ENCODE measurements around the gene TBX4.

DNA sequence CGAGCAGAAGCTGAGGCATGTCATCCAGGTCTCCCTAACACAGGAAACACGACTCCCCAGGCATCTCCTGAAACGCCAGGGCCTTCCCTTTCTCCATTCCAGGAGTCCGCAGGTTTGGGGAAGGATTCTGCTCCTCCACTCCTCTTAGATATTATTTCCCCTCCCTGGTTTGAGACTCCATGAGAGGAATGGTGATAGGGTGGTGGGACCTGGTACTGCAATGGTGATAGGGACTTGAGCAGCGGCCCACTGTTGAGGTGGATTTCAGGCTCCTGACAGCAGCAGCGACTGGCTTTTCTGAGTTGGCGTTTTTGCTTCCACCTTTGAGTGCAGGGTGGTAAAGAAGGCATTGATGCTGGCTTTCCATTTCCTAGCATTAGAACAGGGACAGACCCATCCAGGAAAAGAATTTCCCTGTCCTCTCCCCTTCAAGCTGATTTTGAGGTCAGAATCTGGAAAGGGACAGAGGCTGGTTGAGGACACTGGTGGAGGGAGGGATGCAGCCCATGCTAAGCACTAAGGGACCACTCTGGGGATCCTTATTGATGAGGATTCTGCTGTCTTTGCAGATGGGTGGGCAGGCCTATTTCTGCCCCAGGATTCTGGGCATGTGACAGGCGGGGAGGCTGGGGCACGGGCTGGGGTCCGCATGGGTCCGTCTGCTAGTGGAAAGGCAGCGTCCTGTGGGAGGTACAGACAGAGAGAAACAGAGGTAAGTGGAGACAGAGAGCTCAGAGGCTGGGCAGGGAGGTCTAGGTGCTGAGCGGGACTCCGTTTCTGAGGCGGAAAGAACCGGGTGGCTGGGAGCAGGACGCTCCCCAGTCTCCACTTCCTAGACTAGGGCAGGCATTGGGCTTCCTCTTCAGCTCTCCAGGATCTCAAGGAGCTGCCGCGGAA is 1.3 kb upstream of the TBX4 start:
- TF ChIP-seq, protein P1, sequence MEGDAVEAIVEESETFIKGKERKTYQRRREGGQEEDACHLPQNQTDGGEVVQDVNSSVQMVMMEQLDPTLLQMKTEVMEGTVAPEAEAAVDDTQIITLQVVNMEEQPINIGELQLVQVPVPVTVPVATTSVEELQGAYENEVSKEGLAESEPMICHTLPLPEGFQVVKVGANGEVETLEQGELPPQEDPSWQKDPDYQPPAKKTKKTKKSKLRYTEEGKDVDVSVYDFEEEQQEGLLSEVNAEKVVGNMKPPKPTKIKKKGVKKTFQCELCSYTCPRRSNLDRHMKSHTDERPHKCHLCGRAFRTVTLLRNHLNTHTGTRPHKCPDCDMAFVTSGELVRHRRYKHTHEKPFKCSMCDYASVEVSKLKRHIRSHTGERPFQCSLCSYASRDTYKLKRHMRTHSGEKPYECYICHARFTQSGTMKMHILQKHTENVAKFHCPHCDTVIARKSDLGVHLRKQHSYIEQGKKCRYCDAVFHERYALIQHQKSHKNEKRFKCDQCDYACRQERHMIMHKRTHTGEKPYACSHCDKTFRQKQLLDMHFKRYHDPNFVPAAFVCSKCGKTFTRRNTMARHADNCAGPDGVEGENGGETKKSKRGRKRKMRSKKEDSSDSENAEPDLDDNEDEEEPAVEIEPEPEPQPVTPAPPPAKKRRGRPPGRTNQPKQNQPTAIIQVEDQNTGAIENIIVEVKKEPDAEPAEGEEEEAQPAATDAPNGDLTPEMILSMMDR (optimal IDR thresholded peaks at IDR 0.05 in 1 of 3, IDR thresholded peaks at IDR 0.05 in 1 of 3, conservative IDR thresholded peaks at IDR 0.05 in 1 of 3; ENCODE audit: extremely low read depth in 1 of 3, insufficient read depth in 2 of 3, low read length in 3 of 3): no peak
- TF ChIP-seq EZH2 (IDR thresholded peaks at IDR 0.05; ENCODE audit: low read length): no peak
